Right lobe of liver (tissue), 6 donors: Measurements from ENCODE around the gene NBAS. TPM values are rescaled to one million over a fixed set of nuclear protein-coding genes. Genes with fewer than 3 reads are reported as not detected.

Experiments used
- ATAC-seq, 4 donors: fragments of 200-7000 bp; cut with Tn5 transposase; one replicate each; pipeline ENCODE4 v1.9.1; 2020; ENCODE audit warnings: mild to moderate bottlenecking in 4 of 4, moderate library complexity in 4 of 4
- DNase-seq, 3 donors: peaks; one replicate each; pipeline ENCODE4 v3.0.0-alpha.2; 2020
- H3K27ac ChIP-seq, 3 donors: fragments of 200-600 bp; one replicate each; pipeline ENCODE4 v1.8.0; 2022
- H3K27me3 ChIP-seq, 2 donors: fragments of 200-600 bp; one replicate each; pipeline ENCODE4 v1.8.0; 2022
- H3K36me3 ChIP-seq, 4 donors: fragments of 200-600 bp; sonication (generic) in 1 of 4; one replicate each; pipeline versions ENCODE4 v1.5.1 to v1.8.0; 2017 to 2022; ENCODE audit warnings: control low read depth in 1 of 4
- H3K4me1 ChIP-seq, 4 donors: fragments of 200-600 bp; sonication (generic) in 1 of 4; one replicate each; pipeline versions ENCODE4 v1.5.1 to v1.8.0; 2017 to 2022; ENCODE audit warnings: control low read depth in 1 of 4
- H3K4me3 ChIP-seq, 3 donors: fragments of 200-600 bp; one replicate each; pipeline ENCODE4 v1.8.0; 2022
- H3K9me3 ChIP-seq, 4 donors: fragments of 200-600 bp; sonication (generic) in 1 of 4; one replicate each; pipeline versions ENCODE4 v1.5.1 to v1.8.0; 2017 to 2022; ENCODE audit warnings: control low read depth in 1 of 4
- POLR2A ChIP-seq: fragments of 450-650 bp; IDR thresholded peaks from one replicate; pipeline ENCODE4 v1.6.1; 2017; ENCODE audit warnings: antibody characterized with exemption, mild to moderate bottlenecking
- WGBS: methylation state at CpG from one replicate; pipeline ENCODE4 v1.1.6; 2018; ENCODE audit warnings: low coverage, low lambda C conversion rate; ENCODE audit not compliant: insufficient coverage; ENCODE audit errors: missing lambda C conversion rate; 5-methylcytosine and 5-hydroxymethylcytosine counted together
- intact Hi-C, 2 donors: fragments of 100-400 bp; cut with DNase I; formaldehyde crosslinking; loops; one replicate each; pipeline versions ENCODE4 v1.11.2 to v1.14.1; 2022
- total RNA-seq, 6 experiments: library from RNA; depleted of rRNA in 2 of 6; stranded (reverse); fragments of >200 nt in 2 of 6; fragmentation: NEBNext Ultra II Directional in 3 of 6; extraction: Animal tissue kit (Norgen Biotek cat#: 25700) in 3 of 6; gene quantifications; one replicate each; pipeline versions ENCODE4 v1.1.0 to v1.2.4, GENCODE V29; 2016 to 2023
- TF ChIP-seq, protein P1 (sequence below), 4 donors: fragments of 200-600 bp in 3 of 4; fragments of 450-650 bp in 1 of 4; IDR thresholded peaks; one replicate each; pipeline versions ENCODE4 v1.5.1 to v1.8.0; 2016 to 2022; ENCODE audit warnings: antibody characterized with exemption in 4 of 4, mild to moderate bottlenecking in 2 of 4
- donor health status: DM: no; HTN: yes; CAD: no.
- donor health status: DM: no; HTN: no; CAD: no.
- donor health status: DM: no; HTN: no; CAD: no.
- donor health status: DM: no; HTN: yes; CAD: no.
- donor health status: DM: no; HTN: yes; CAD: no.

The NBAS gene
- total RNA-seq, 6 experiments from 2014 or later: 16.1 to 21.8 (median 18.5) TPM

DNA sequence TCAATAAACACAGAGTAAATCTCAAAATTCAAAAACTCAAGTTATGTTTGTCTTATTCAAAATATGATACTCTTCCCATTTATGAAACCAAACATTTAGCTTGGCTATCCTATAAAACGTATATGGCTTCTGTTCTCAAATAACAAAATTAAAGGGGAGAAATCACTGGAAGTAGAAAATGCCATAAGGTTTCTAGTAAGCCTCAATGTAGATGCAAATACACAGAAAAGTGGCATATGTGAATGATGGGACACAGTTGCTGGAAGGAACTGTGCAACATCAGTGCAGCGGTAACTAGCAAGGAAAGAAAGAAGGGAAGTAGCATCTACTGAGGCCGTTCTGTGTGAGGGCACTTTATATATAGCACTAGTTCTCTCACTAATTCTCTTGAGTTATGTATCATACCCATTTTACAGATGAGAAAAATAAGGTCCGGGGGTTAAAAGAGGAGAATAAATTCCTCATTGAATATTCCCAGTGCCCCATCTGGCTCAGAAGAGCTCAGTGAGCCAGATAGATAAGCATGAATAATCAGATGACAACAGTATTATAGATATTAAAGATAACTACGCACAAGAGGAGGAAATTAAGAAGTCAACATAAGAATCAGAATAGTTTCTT, 27.2 kb downstream of the NBAS start:
- Histone ChIP-seq H3K27me3 (no peaks in the 10 kb centered on the region), H3K4me3 (no peak overlapping the region), H3K36me3 (peaks cover 0 to 14% (median 0%) of the 10 kb centered on the region in 4 donors), H3K4me1 (no peaks in the 10 kb centered on the region), H3K27ac (no peak overlapping the region), H3K9me3 (no peaks in the 10 kb centered on the region)
- ATAC-seq (no peak), DNase-seq (no peak)
- 88% methylated on average over 4 of the region's 5 CpGs for WGBS
- intact Hi-C loops: no loop called here
- TF ChIP-seq, protein P1, sequence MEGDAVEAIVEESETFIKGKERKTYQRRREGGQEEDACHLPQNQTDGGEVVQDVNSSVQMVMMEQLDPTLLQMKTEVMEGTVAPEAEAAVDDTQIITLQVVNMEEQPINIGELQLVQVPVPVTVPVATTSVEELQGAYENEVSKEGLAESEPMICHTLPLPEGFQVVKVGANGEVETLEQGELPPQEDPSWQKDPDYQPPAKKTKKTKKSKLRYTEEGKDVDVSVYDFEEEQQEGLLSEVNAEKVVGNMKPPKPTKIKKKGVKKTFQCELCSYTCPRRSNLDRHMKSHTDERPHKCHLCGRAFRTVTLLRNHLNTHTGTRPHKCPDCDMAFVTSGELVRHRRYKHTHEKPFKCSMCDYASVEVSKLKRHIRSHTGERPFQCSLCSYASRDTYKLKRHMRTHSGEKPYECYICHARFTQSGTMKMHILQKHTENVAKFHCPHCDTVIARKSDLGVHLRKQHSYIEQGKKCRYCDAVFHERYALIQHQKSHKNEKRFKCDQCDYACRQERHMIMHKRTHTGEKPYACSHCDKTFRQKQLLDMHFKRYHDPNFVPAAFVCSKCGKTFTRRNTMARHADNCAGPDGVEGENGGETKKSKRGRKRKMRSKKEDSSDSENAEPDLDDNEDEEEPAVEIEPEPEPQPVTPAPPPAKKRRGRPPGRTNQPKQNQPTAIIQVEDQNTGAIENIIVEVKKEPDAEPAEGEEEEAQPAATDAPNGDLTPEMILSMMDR (IDR thresholded peaks at IDR 0.05): no peak
- no peak for TF ChIP-seq POLR2A

DNA sequence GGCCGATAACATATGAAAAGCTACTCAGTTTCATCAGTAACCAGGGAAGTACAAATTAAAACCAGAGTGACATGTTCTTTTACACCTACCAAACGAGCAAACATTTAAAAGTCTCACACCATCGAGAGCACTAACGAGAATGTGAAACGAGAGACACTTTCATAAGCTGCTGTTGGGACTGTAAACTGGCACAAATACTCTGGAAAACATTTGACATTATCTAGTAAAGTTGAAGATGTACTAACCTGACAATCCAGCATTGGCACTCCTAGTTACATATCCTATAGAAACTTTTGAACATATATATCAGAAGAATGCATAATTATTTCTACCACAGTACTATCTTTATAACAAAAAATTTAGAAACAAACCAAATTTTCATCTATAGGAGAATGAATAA, 28.1 kb downstream of the NBAS start:
- TF ChIP-seq POLR2A: no peak
- TF ChIP-seq, protein P1 (IDR thresholded peaks at IDR 0.05): no peak
- H3K9me3 ChIP-seq: no peaks in the 10 kb centered on the region
- H3K27ac ChIP-seq: no peak overlapping the region
- 83% methylated on average over 3 of the region's 5 CpGs for WGBS
- ATAC-seq (no peak), DNase-seq (no peak)
- H3K4me3 ChIP-seq: no peak overlapping the region
- no peaks in the 10 kb centered on the region for H3K27me3 ChIP-seq
- no peaks in the 10 kb centered on the region for H3K4me1 ChIP-seq
- intact Hi-C loops: no loop called here
- peaks cover 0 to 14% (median 0%) of the 10 kb centered on the region in 4 donors for H3K36me3 ChIP-seq

DNA sequence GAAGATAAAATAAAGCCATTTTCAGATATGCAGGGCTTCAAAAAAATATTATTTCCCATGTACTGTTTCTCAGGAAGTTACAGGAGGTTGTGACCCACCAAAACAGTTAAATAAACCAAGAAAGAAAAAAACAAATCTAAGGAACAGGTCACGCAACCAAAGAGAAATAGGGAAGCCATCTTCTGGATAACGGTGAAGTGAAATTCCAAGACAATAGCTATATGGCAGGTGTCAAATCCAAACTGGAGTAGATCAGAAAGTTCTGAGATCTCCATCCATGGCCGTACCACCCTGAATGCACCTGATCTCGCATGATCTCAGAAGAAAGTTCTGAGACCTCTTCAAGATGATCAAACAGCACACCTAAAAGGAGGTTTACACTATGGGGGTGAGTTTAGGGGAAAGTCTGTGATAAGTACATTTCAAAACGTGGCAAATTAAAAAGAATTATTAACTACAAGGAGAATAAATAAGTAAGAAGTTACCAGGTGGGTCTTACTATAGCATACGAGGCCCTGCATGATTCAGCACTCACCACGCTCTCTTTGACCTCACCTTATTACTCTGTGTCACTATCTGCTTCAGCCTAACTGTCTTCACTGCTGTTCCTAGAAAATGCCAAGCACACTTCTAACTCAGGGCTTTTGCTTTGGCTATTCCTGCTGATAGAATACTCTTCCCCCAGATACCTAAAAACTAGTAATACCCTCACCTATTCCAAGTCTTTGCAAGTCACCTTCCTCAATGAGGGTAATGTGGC, 29.9 kb downstream of the NBAS start:
- no peak overlapping the region for H3K4me3 ChIP-seq
- TF ChIP-seq, protein P1 (IDR thresholded peaks at IDR 0.05): no peak
- no peak for DNase-seq
- H3K27me3 ChIP-seq: no peaks in the 10 kb centered on the region
- no peaks in the 10 kb centered on the region for H3K9me3 ChIP-seq
- intact Hi-C loops: no loop called here
- WGBS: 87% methylated on average over 7 of the region's 7 CpGs
- H3K36me3 ChIP-seq: peaks cover 0 to 14% (median 0%) of the 10 kb centered on the region in 4 donors
- ATAC-seq: no peak
- H3K4me1 ChIP-seq: peaks cover 0 to 6% (median 0%) of the 10 kb centered on the region in 4 donors
- H3K27ac ChIP-seq: no peak overlapping the region

DNA sequence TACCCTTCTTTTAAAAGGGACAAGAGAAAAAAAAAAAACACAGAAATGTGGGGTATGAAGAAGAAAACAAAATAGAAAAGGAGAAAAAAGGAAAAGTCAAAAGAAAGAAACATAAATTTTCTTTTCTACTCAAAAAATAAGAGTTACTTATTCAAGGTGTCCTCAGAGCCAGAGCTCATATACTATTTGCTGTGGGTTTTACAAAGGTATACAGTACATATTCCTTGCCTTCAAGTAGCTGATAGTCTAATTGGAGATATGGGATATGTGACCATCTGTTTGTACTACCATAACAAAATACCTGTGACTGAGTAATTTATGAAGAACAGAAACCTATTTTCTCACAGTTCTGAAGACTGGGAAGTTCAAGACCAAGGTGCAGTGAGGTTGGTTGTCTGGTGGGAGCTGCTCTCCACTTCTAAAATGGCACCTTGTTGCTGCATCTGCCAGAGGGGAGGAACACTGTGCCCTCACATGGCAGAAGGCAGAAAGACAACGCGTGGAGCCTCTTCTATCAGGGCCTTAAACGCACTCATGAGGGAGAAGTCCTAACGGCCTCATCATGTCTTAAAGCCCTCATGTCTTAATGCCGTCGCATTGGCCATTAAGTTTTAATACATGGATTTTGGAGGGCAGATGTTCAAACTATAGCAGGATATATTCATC, 33.9 kb downstream of the NBAS start:
- TF ChIP-seq POLR2A: no peak
- TF ChIP-seq, protein P1 (IDR thresholded peaks at IDR 0.05): no peak
- no peaks in the 10 kb centered on the region for H3K9me3 ChIP-seq
- ATAC-seq: no peak
- H3K36me3 ChIP-seq: peaks cover 0 to 3% (median 0%) of the 10 kb centered on the region in 4 donors
- DNase-seq: no peak
- peaks cover 0 to 6% (median 0%) of the 10 kb centered on the region in 4 donors for H3K4me1 ChIP-seq
- H3K4me3 ChIP-seq: no peak overlapping the region
- H3K27me3 ChIP-seq: no peaks in the 10 kb centered on the region
- intact Hi-C loops: no loop called here
- WGBS: 96% methylated on average over 6 of the region's 6 CpGs
- H3K27ac ChIP-seq: no peak overlapping the region
